ENCODE results near the gene MZT2A.
"Not testable (repeated sequence)": the region's sequence is repeated elsewhere in the genome, so short reads cannot be mapped to it uniquely, and the experiment has no call there.

The MZT2A gene

GRCh38 chr2:131521961-131522781 is 30.0 kb upstream of the MZT2A start:
- no peak for DNase-seq
- TF ChIP-seq POLR2A (IDR thresholded peaks at IDR 0.05; ENCODE audit: low read length), result no peak
- no peak for TF ChIP-seq GATA1 (IDR thresholded peaks at IDR 0.05; ENCODE audit: low read depth, low read length)

GRCh38 chr2:131521524-131521923 is 29.3 kb upstream of the MZT2A start:
- not testable (repeated sequence) for DNase-seq

DNA sequence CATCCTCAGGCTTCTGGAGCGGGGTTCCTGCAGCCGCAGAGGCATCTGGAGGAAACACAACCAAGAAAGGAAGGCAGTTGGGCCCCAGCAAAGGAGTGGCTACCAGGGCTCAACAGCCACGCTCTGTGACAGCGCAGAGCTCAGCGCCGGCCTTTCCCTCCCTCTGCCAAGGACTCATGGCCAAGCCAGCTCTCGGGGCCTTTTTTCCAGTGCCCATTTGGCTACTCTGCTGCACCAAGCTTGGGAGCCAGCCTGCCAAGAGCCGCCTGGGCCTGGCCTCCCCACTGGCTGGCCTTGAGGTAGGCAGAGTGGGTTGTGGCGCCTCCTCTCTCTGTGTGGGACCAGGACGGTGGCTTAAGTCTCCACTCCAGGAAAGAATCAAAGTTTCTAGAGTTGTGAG is 28.3 kb upstream of the MZT2A start:
- DNase-seq, result no peak
- no peak for TF ChIP-seq POLR2A (IDR thresholded peaks at IDR 0.05; ENCODE audit: low read length)
- no peak for TF ChIP-seq GATA1 (IDR thresholded peaks at IDR 0.05; ENCODE audit: low read depth, low read length)

DNA sequence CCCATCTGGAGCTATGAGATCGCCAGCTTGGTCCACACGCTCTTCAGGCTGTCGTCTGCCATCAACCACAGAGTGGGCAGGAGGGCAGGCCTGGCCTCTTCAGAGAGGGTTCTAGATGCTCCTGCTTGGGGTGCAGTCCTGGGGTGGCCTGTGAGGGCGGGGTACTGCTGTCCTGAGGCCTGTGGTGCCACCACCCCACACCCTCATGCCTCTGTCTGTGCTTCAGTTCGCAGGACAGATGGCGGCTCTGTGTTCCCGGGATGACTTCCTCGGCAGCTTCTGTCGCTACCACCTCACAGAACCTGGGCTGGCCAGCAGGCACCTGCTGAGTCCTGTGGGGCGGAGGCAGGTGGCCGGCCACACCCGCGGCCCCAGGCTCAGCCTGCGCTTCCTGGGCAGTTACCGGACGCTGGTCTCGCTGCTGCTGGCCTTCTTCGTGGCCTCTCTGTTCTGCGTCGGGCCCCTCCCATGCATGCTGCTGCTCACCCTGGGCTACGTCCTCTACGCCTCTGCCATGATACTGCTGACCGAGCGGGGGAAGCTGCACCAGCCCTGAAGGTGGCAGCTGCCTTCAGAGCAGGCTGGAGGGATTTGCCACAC is 27.8 kb upstream of the MZT2A start:
- DNase-seq, result not testable (repeated sequence)

DNA sequence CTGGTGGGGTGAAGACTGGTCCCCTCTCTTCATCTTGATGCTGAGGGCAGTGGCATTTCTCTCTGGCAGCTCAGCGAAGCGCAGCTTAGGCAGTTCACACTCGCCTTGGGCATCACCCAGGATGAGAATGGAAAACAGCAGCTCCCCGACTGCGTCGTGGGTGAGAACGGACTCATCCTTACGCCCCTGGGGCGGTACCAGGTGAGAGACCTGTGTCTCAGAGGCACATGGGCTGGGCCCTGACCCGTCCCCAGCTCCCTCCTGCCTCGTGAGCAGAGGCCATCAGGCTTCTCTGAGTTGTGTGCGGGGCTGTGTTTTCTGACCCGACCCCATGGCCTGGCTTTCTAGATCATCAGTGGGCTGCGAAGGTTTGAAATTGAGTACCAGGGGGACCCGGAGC is 27.3 kb upstream of the MZT2A start:
- no peak for DNase-seq
- TF ChIP-seq POLR2A (IDR thresholded peaks at IDR 0.05; ENCODE audit: low read length) (no peak), GATA1 (IDR thresholded peaks at IDR 0.05; ENCODE audit: low read depth, low read length) (no peak)

DNA sequence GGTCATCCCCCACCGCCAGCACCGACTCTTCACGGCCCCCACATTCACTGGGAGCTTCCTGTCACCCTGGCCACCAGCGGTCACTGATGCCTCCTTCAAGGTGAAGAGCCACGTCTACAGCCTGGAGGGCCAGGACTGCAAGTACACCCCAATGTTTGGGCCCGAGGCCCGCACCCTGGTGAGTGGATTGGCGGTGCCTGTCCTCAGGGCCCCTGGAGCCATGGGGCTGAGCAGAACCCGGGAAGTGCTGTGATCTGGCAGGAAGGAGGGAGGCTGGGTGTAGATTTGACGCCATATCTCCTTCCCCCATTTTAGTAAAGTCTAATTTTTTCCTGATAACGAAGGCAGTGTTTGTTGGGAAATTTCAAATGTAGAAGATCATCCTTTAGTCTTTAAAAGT is 26.3 kb upstream of the MZT2A start:
- not testable (repeated sequence) for DNase-seq

DNA sequence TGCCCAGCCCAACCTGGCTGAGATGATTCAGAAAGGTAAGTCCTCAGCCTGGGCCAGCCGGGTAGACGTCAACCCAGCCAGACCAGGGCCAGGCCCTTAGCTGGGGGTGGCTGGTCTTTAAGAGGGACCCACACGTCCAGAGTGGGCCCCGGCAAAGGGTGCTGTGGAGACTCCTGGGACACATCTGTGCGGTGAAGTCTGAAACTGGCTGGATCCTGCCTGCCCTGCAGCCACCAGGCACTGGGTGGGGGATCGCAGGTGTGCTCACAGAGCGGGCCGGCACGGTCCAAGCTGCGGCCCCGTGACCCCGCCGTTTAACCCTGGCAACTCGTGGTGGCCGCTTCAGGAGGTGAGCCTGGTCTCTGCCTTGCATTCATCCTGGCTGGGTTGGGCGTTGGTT is 25.7 kb upstream of the MZT2A start:
- not testable (repeated sequence) for DNase-seq

DNA sequence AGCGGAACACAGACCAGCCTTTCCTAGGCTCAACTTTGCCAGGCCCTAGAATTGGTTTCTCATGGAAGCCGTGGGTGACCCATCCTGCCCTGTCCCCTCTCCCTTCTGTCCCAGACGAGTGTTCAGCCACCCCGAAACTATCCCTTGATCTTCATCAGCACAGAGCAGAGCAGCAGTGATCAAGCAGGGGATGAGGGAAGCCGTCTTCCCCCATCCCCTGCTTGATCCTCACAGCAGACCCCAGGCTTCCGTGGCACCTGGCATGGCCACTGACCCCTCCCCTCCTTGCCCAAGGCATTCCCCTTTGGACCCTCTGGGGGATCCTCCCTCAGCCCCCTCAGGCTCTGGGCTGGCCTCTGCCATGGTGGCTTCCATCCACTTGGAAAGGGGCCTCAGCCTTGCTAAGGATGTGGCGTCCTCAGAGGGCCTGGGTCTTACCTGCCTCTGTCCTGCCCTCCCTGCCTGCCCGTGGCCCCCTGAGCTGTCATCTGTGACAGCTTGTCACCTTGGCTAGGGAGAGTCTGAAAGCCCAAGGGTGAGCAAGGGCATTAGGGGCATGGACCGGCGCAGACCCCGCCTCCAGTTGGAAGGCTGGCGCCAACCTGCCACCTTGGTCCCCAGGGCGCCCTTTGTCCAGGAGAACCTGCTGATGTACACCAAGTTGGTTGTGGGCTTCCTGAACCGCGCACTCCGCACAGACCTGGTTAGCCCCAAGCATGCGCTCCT is 25.1 kb upstream of the MZT2A start:
- TF ChIP-seq GATA1 (IDR thresholded peaks at IDR 0.05; ENCODE audit: low read depth, low read length), result no peak
- no peak for TF ChIP-seq POLR2A (IDR thresholded peaks at IDR 0.05; ENCODE audit: low read length)
- no peak for DNase-seq

DNA sequence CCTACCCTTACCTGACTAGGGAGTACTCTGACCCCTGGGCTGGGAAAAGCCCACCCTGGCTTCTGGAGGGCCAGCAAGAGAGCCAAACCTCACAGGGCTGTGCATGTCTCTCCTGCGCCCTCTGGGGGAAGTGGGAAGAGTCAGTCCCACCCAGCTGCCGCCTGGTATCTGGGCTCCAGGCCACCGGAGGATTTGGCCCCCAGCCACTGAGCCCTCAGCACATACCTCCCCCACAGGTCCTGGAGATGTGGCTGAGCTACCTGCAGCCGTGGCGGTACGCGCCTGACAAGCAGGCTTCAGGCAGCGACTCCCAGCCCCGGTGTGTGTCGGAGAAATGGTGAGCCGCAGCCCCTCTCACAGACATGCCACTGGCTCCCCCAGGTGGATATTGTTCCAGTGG is 24.4 kb upstream of the MZT2A start:
- DNase-seq, result peak; percentile 29 to 31

DNA sequence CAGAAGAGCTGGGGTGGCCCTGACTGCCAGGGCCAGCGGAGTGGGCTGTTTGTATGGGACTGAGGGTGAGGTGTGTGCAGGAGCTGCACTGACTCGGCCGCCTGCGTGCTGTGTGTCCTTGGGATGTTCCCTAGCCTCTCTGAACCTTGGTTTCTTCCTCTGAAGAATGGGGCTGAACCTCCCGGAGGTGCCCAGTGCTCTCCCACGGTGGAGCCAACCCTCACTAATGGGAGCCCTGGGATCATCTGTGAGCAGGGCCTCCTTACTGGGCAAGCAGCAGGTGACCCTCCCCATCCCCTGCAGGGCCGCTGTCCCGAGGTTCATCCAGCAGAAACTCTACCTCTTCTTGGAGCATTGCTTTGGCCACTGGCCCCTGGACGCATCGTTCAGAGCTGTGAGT is 23.8 kb upstream of the MZT2A start:
- TF ChIP-seq POLR2A (IDR thresholded peaks at IDR 0.05; ENCODE audit: low read length), result no peak
- TF ChIP-seq GATA1 (IDR thresholded peaks at IDR 0.05; ENCODE audit: low read depth, low read length), result no peak
- DNase-seq, result no peak

- DNase-seq, result not testable (repeated sequence)
Measured at GRCh38 chr2:131515235-131515634, 23.0 kb upstream of the MZT2A start.

DNA sequence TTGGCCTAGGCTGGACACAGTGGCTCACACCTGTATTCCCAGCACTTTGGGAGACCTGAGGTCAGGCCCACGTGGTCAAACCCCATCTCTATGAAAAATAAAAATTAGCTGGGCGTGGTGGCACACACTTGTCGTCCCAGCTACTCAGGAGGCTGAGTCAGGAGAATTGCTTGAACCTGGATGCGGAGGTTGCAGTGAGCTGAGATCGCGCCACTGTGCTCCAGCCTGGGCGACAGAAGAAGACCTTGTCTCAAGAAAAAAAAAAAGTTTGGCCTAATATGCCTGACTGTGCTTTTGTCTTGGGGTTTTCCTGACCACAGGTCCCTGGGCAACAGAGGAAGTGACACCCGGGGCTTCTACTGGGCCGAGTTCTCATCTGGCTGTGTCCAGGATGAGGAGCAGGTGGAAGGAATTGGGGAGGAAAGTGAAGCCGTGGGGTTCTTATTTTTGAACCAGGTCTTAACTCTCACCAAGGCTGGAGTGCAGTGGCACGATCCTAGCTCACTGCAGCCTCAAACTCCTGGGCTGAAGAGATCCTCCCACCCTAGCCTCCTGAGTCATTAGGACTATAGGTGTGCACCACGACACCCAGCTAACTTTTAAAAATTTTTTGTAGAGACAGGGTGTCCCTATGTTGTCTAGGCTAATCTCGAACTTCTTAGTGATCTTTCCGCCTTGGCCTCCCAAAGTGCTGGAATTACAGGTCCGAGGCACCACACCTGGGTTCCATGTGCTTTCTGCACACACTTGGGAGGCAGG is 22.4 kb upstream of the MZT2A start:
- DNase-seq, result not testable (repeated sequence)

DNA sequence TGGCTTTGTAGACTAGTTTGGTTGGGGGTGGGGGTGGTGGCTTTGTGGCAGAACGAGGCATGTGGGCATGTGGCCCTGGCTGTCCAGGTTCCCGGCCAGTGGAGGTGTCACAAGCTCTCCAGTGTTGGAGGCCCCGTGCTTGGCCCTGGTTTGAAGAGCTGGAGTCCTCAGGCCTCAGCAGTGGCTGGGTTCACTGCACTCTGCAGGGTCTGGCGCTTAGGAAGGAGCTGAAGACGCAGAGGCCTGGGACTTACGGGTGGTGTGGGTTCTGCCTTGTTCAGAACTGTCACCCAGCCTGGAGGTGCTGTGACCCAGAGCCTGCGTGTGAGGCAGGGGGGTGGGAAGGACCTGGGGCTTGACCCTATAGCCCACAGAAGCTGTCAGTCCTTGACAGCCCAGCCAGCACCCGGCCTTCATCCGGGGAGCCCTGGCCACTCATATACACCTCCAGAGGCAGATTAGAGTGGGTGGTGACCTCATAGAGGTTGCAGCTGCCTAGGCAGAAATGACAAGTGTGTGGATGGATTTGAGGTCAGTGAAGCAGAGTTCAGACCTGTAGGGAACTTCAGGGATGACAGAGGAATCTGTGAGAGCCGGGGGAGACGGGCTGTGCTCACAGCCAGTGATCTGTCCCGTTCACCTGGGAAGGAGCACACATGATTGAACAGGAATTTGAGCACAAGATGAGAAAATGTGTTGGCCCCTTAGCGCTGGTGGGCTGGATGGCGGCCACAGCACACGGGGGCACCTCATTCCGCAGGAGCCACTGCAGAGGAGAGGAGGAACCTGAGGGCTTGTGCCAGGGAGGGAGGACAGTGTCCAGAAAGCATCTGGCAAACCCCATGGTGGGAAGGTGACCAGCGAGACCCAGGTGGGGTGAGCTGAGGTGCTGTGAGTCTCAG is 20.0 kb upstream of the MZT2A start:
- not testable (repeated sequence) for DNase-seq

DNA sequence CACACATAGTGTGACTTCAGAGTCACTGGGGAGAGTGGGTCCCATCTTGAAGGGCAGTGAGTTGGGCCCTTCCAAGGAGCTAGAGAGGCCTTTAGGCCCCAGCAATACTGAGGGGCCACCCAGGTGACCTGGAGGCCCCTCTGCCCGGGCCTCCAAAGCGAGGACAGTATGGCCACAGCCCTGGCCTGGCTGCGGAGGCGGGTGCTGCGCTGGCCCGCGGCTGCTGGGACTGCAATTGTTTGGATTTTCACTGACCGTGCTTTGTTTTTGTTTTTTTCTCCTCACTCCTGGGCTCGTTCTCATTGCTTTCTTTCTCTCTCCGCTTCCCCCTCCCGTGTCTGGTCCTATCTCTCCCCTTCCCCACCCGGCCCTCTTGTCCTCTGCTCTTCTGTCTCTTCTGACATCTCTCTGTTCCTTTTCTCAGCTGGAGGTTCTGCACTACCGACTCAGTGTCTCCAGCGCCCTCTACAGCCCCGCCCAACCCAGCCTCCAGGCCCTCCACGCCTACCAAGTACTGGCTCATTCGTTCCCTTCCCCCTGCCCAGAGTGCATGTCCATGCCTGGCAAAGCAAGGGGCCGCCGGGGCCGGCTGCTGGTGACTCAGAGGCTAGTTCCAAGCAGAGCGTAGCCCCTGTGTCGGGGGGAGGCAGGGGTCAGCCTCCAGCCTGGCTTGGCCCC is 19.2 kb upstream of the MZT2A start:
- peak; percentile 24 to 55 for DNase-seq
